ENCODE measurements around the gene MED1.
A peak's percentile ranks its signal among the peaks of the same experiment; 100 is the strongest.

GRCh38 chr17:39402244-39402889 is 48.7 kb downstream of the MED1 start:
- TF ChIP-seq CTCF (conservative IDR thresholded peaks at IDR 0.05; ENCODE audit: low read depth, low read length) (no peak), BHLHE40 (IDR thresholded peaks at IDR 0.05; ENCODE audit: low read depth, low read length) (no peak), USF2 (IDR thresholded peaks at IDR 0.05; ENCODE audit: low read depth, low read length) (no peak), POLR2A (IDR thresholded peaks at IDR 0.05; ENCODE audit: low read depth, low read length) (no peak), MAZ (IDR thresholded peaks at IDR 0.05; ENCODE audit: borderline replicate concordance, low read depth, low read length) (peak; percentile 40; the same call in 1 of the 2 replicates), FOS (IDR thresholded peaks at IDR 0.05; ENCODE audit: low read depth, low read length) (peak; percentile 6; the same call in 1 of the 2 replicates), CHD1 (IDR thresholded peaks at IDR 0.05; ENCODE audit: low read depth, low read length) (no peak), MXI1 (IDR thresholded peaks at IDR 0.05; ENCODE audit: borderline replicate concordance, low read depth, low read length) (peak; percentile 79), RAD21 (IDR thresholded peaks at IDR 0.05; ENCODE audit: low read length) (no peak), NFE2L2 (IDR thresholded peaks at IDR 0.05; ENCODE audit: low read depth, low read length) (no peak), RFX5 (IDR thresholded peaks at IDR 0.05; ENCODE audit: low read depth, low read length) (no peak), ELK1 (IDR thresholded peaks at IDR 0.05; ENCODE audit: borderline replicate concordance, low read depth, low read length) (no peak)
